GM12892 (cell line): Measurements from ENCODE around the gene CAMK2D.

Source experiments
- POLR2A ChIP-seq: IDR thresholded peaks from 2 replicates; pipeline ENCODE4 v1.6.1; 2011; ENCODE audit warnings: low read depth, low read length, control low read depth
- POLR2AphosphoS5 ChIP-seq: IDR thresholded peaks from 2 replicates; pipeline ENCODE4 v1.6.1; 2011; ENCODE audit warnings: low read depth, low read length, control low read depth

DNA sequence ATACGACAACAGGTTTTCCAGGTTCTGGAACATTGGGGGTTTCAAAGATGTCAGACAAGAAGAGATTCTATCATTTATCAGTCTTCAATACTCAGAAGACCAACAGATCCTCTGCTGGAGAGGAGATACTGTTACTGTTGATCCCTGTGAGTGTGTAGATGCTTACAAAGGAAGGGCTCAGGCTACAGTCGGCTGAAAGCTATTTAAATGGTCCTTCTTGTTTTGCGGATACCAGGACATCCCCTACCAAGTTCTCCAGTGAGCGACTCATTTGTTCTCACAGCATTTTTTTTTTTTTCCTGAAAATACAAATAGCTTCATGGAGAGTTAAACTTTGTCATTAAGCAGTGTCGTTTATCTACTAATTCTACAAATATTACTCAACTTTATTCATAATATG lies 201.6 kb downstream of the CAMK2D start:
- no peak for TF ChIP-seq POLR2A
- no peak for TF ChIP-seq POLR2AphosphoS5
